GM19099 (cell line): ENCODE results near the gene AEBP1.

ENCODE experiments used
- POLR2A ChIP-seq: IDR thresholded peaks from 3 replicates; pipeline ENCODE4 v1.6.1; 2011; ENCODE audit warnings: low read depth; ENCODE audit not compliant: insufficient read length; ENCODE audit errors: extremely low read depth

Gene AEBP1

GRCh38 chr7:44094883-44095592 is 9.1 kb upstream of the AEBP1 start:
- TF ChIP-seq POLR2A: no peak

GRCh38 chr7:44095781-44096180 is 8.4 kb upstream of the AEBP1 start:
- TF ChIP-seq POLR2A: no peak

- TF ChIP-seq POLR2A: no peak
Observed at GRCh38 chr7:44096326-44096881, 7.7 kb upstream of the AEBP1 start.

GRCh38 chr7:44097064-44097932 is 6.8 kb upstream of the AEBP1 start:
- no peak for TF ChIP-seq POLR2A

- TF ChIP-seq POLR2A: no peak
Observed at GRCh38 chr7:44098092-44099068, 5.8 kb upstream of the AEBP1 start.

GRCh38 chr7:44099669-44100068 is 4.5 kb upstream of the AEBP1 start:
- no peak for TF ChIP-seq POLR2A

- no peak for TF ChIP-seq POLR2A
Observed at GRCh38 chr7:44100458-44101302, 3.5 kb upstream of the AEBP1 start.

GRCh38 chr7:44101303-44101965 is 2.7 kb upstream of the AEBP1 start:
- no peak for TF ChIP-seq POLR2A

- no peak for TF ChIP-seq POLR2A
Observed at GRCh38 chr7:44101966-44102845, 1.9 kb upstream of the AEBP1 start.

- no peak for TF ChIP-seq POLR2A
Observed at GRCh38 chr7:44102846-44103565, 1.1 kb upstream of the AEBP1 start.

- TF ChIP-seq POLR2A: no peak
Observed at GRCh38 chr7:44103566-44103922, 601 bp upstream of the AEBP1 start.
